Measurements from ENCODE around the gene NLE1. TPM values are rescaled to one million over a fixed set of nuclear protein-coding genes. Genes with fewer than 3 reads are reported as not detected.
A peak's percentile ranks its signal among the peaks of the same experiment; 100 is the strongest.

The NLE1 gene
- polyA plus RNA-seq, 1 of the 3 experiments (the other 2 are of a cell fraction): 22.1 TPM

- TF ChIP-seq FOXJ3 (CRISPR knock-in tag; IDR thresholded peaks at IDR 0.05) (no peak), USF1 (IDR thresholded peaks at IDR 0.05; ENCODE audit: borderline replicate concordance, low read depth) (peak; percentile 85), MEF2A (IDR thresholded peaks at IDR 0.05; ENCODE audit: borderline replicate concordance, low read depth) (no peak), POLR2AphosphoS5 (IDR thresholded peaks at IDR 0.05; ENCODE audit: low read depth, low read length) (peak; percentile 72; the same call in 1 of the 2 replicates), CHD2 (IDR thresholded peaks at IDR 0.05; ENCODE audit: low read length, partially characterized antibody) (peak; percentile 91), MXI1 (IDR thresholded peaks at IDR 0.05; ENCODE audit: low read depth, low read length) (peak; percentile 100), TCF12 (IDR thresholded peaks at IDR 0.05) (0 out of 2 replicates have a peak, but pooled peaks have one; percentile 8), USF2 (IDR thresholded peaks at IDR 0.05; ENCODE audit: borderline replicate concordance, low read depth, low read length) (peak; percentile 28; the same call in 1 of the 2 replicates), ELF1 (IDR thresholded peaks at IDR 0.05) (0 out of 2 replicates have a peak, but pooled peaks have one; percentile 23), JUND (IDR thresholded peaks at IDR 0.05) (no peak), RXRA (IDR thresholded peaks at IDR 0.05; ENCODE audit: borderline replicate concordance, low read depth) (no peak)
- TF ChIP-seq, protein P1, sequence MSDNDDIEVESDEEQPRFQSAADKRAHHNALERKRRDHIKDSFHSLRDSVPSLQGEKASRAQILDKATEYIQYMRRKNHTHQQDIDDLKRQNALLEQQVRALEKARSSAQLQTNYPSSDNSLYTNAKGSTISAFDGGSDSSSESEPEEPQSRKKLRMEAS (IDR thresholded peaks at IDR 0.05; ENCODE audit: low read depth): peak; percentile 100
Observed at GRCh38 chr17:35141681-35142466, at the start of gene NLE1 (continued).

DNA sequence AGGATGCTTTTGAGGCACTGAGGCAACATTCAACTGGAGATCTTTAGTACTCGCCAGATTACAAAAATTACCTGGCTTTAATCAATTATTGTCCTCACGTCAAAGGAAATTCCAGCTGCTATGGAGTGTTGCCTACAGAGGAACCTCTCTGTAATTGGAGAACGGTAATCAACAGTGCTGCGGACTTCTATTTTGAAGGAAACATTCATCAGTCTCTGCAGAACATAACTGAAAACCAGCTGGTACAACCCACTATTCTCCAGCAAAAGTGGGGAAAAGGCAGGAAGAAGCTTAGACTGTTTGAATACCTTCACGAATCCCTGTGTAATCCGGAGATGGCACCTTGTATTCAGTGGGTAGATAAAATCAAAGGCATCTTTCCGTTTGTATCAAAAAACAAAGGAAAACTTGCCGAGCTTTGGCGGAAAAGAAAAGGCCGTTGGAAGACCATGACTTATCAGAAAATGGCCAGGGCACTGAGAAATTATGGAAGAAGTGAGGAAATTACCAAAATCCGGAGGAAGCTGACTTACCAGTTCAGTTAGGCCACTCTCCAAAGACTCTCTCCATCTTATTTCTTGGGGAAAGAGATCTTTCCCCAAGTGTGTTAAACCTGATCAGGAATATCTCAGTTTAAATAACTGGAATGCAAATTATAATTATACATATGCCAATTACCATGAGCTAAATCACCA lies 49.0 kb upstream of the NLE1 start:
- no peaks in the 10 kb centered on the region for H3K9me3 ChIP-seq
- no peak overlapping the region for H3K4me3 ChIP-seq (ENCODE audit: low read depth in 2 of 2, low read length in 1 of 2)
- no peak overlapping the region for H2AFZ ChIP-seq (ENCODE audit: low read depth)
- no peaks in the 10 kb centered on the region for H3K9me2 ChIP-seq
- H3K36me3 ChIP-seq (replicated peaks in 1 of 2; ENCODE audit: control insufficient read depth in 1 of 2, insufficient read depth in 2 of 2, low read length in 1 of 2): no peaks in the 10 kb centered on the region
- TF ChIP-seq NRF1 (IDR thresholded peaks at IDR 0.05; ENCODE audit: low read depth, low read length) (no peak), YY1 (IDR thresholded peaks at IDR 0.05; ENCODE audit: low read depth) (no peak), RFX5 (IDR thresholded peaks at IDR 0.05; ENCODE audit: low read length) (no peak), EP300 (IDR thresholded peaks at IDR 0.05; ENCODE audit: borderline replicate concordance in 1 of 2, low read depth in 1 of 2, low read length in 1 of 2) (no peak), RAD21 (IDR thresholded peaks at IDR 0.05; ENCODE audit: low read length) (no peak), JUND (IDR thresholded peaks at IDR 0.05) (no peak), EZH2phosphoT487 (IDR thresholded peaks at IDR 0.05; ENCODE audit: borderline replicate concordance, low read depth) (no peak), FOXM1 (IDR thresholded peaks at IDR 0.05; ENCODE audit: low read depth) (no peak)
- TF ChIP-seq, protein P2, sequence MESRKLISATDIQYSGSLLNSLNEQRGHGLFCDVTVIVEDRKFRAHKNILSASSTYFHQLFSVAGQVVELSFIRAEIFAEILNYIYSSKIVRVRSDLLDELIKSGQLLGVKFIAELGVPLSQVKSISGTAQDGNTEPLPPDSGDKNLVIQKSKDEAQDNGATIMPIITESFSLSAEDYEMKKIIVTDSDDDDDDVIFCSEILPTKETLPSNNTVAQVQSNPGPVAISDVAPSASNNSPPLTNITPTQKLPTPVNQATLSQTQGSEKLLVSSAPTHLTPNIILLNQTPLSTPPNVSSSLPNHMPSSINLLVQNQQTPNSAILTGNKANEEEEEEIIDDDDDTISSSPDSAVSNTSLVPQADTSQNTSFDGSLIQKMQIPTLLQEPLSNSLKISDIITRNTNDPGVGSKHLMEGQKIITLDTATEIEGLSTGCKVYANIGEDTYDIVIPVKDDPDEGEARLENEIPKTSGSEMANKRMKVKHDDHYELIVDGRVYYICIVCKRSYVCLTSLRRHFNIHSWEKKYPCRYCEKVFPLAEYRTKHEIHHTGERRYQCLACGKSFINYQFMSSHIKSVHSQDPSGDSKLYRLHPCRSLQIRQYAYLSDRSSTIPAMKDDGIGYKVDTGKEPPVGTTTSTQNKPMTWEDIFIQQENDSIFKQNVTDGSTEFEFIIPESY (IDR thresholded peaks at IDR 0.05; ENCODE audit: borderline replicate concordance, low read depth): no peak
- TF ChIP-seq, protein P1 (IDR thresholded peaks at IDR 0.05; ENCODE audit: low read depth): no peak
- POLR2A ChIA-PET: no interaction called here
- no peaks in the 10 kb centered on the region for H4K20me1 ChIP-seq (ENCODE audit: insufficient read depth)
- no peaks in the 10 kb centered on the region; the same call in 1 of the 2 replicates for H3K27me3 ChIP-seq (ENCODE audit: insufficient read depth)
- WGBS (ENCODE audit: low lambda C conversion rate): 10% methylated on average over 11 of the region's 11 CpGs
- H3K27ac ChIP-seq (ENCODE audit: low read depth in 2 of 2, low read length in 1 of 2): no peak overlapping the region
- no peak overlapping the region for H3K9ac ChIP-seq
- no peaks in the 10 kb centered on the region for H3K4me1 ChIP-seq (ENCODE audit: control insufficient read depth in 1 of 2, insufficient read depth in 2 of 2, low read depth in 1 of 2, low read length in 1 of 2)
- CTCF ChIA-PET: no interaction called here
- H3K79me2 ChIP-seq (ENCODE audit: insufficient read depth): no peaks in the 10 kb centered on the region
- H3F3A ChIP-seq (replicated peaks; ENCODE audit: insufficient read depth): no peaks in the 10 kb centered on the region
- no peak overlapping the region for H3K4me2 ChIP-seq
- no peak for DNase-seq

All from SK-N-SH (cell line).